Measurements from ENCODE around the gene DCC.

GRCh38 chr18:52746986-52747385 lies 407.0 kb downstream of the DCC start:
- TF ChIP-seq POLR2A (IDR thresholded peaks at IDR 0.05), result no peak
- TF ChIP-seq, protein P1, sequence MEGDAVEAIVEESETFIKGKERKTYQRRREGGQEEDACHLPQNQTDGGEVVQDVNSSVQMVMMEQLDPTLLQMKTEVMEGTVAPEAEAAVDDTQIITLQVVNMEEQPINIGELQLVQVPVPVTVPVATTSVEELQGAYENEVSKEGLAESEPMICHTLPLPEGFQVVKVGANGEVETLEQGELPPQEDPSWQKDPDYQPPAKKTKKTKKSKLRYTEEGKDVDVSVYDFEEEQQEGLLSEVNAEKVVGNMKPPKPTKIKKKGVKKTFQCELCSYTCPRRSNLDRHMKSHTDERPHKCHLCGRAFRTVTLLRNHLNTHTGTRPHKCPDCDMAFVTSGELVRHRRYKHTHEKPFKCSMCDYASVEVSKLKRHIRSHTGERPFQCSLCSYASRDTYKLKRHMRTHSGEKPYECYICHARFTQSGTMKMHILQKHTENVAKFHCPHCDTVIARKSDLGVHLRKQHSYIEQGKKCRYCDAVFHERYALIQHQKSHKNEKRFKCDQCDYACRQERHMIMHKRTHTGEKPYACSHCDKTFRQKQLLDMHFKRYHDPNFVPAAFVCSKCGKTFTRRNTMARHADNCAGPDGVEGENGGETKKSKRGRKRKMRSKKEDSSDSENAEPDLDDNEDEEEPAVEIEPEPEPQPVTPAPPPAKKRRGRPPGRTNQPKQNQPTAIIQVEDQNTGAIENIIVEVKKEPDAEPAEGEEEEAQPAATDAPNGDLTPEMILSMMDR (IDR thresholded peaks at IDR 0.05), result no peak

All from body of pancreas (tissue), 4 donors.